WTC11 (cell line): ENCODE data around the gene MRM3. TPM values are rescaled to one million over a fixed set of nuclear protein-coding genes. Genes with fewer than 3 reads are reported as not detected.

ENCODE experiments used
- ATAC-seq: fragments of 200-7000 bp; cut with Tn5 transposase; 2 replicates; pipeline ENCODE4 v1.10.0; 2021; ENCODE audit warnings: mild to moderate bottlenecking, moderate library complexity
- CTCF ChIA-PET: fragments of 300-600 bp; sonication (Branson Sonifier 250); formaldehyde crosslinking; loops from one replicate; lab custom pipeline; 2021; ENCODE audit warnings: antibody characterized with exemption; lab: Charles Lee
- POLR2A ChIA-PET: fragments of 350-600 bp; sonication (Branson Sonifier 250); formaldehyde crosslinking; loops from one replicate; lab custom pipeline; 2021; ENCODE audit warnings: antibody characterized with exemption; lab: Charles Lee
- DNase-seq: peaks from one replicate; pipeline ENCODE4 v3.0.0; 2021; ENCODE audit warnings: low spot score
- H3K27ac Mint-ChIP-seq: 2 replicates; pipeline ENCODE4 v1.8.0; 2021; ENCODE audit warnings: mixed read lengths
- H3K27me3 Mint-ChIP-seq: 2 replicates; pipeline ENCODE4 v1.8.0; 2021; ENCODE audit warnings: low read depth, mild to moderate bottlenecking, moderate library complexity, mixed read lengths
- H3K36me3 Mint-ChIP-seq: 2 replicates; pipeline ENCODE4 v1.8.0; 2021; ENCODE audit warnings: mixed read lengths
- H3K4me1 Mint-ChIP-seq: 2 replicates; pipeline ENCODE4 v1.8.0; 2022; ENCODE audit warnings: mixed read lengths
- H3K4me3 Mint-ChIP-seq: 2 replicates; pipeline ENCODE4 v1.8.0; 2021; ENCODE audit warnings: mild to moderate bottlenecking, moderate library complexity, mixed read lengths
- H3K9me3 Mint-ChIP-seq: 2 replicates; pipeline ENCODE4 v1.8.0; 2021; ENCODE audit warnings: mixed read lengths
- AR ChIP-seq: fragments of 250-450 bp; sonication (Bioruptor Pico); IDR thresholded peaks from 2 replicates; pipeline ENCODE4 v1.9.0; 2021; ENCODE audit warnings: mild to moderate bottlenecking
- ATF1 ChIP-seq: sonication (generic); formaldehyde crosslinking; IDR thresholded peaks from 2 replicates; pipeline ENCODE4 v1.8.1; 2023; ENCODE audit warnings: mild to moderate bottlenecking, moderate library complexity, missing genetic modification reagents
- ATF3 ChIP-seq: sonication (generic); formaldehyde crosslinking; conservative IDR thresholded peaks from 2 replicates; pipeline ENCODE4 v1.8.1; 2022; ENCODE audit warnings: mild to moderate bottlenecking, missing genetic modification reagents
- CREB1 ChIP-seq: sonication (generic); formaldehyde crosslinking; IDR thresholded peaks from 2 replicates; pipeline ENCODE4 v1.8.0; 2023; ENCODE audit warnings: mild to moderate bottlenecking, missing genetic modification reagents
- CREM ChIP-seq: sonication (generic); formaldehyde crosslinking; IDR thresholded peaks from 2 replicates; pipeline ENCODE4 v1.8.1; 2022; ENCODE audit warnings: mild to moderate bottlenecking, missing genetic modification reagents, moderate library complexity
- EMX1 ChIP-seq: fragments of 250-450 bp; sonication (Bioruptor Pico); IDR thresholded peaks from 2 replicates; pipeline ENCODE4 v1.8.0; 2021; ENCODE audit warnings: mild to moderate bottlenecking
- GABPB1 ChIP-seq: sonication (generic); formaldehyde crosslinking; IDR thresholded peaks from 2 replicates; pipeline ENCODE4 v1.8.1; 2023; ENCODE audit warnings: mild to moderate bottlenecking, missing genetic modification reagents
- GRHL2 ChIP-seq: fragments of 250-450 bp; sonication (Bioruptor Pico); IDR thresholded peaks from 2 replicates; pipeline ENCODE4 v1.8.0; 2022; ENCODE audit warnings: mild to moderate bottlenecking, moderate library complexity; ENCODE audit not compliant: insufficient replicate concordance, severe bottlenecking
- JAZF1 ChIP-seq: fragments of 250-450 bp; sonication (Bioruptor Pico); IDR thresholded peaks from 2 replicates; pipeline ENCODE4 v1.9.0; 2021; ENCODE audit warnings: moderate library complexity, mild to moderate bottlenecking, inconsistent platforms
- KAT7 ChIP-seq: sonication (generic); formaldehyde crosslinking; IDR thresholded peaks from 2 replicates; pipeline ENCODE4 v1.8.1; 2023; ENCODE audit warnings: missing genetic modification reagents, mild to moderate bottlenecking, borderline replicate concordance
- MAX ChIP-seq: sonication (generic); formaldehyde crosslinking; IDR thresholded peaks from 2 replicates; pipeline ENCODE4 v1.8.0; 2022; ENCODE audit warnings: mild to moderate bottlenecking, missing genetic modification reagents
- MXD4 ChIP-seq: fragments of 250-450 bp; sonication (Bioruptor Pico); IDR thresholded peaks from 2 replicates; pipeline ENCODE4 v1.8.0; 2021; ENCODE audit warnings: mild to moderate bottlenecking, moderate library complexity, borderline replicate concordance
- NFE2L1 ChIP-seq: sonication (generic); formaldehyde crosslinking; IDR thresholded peaks from 2 replicates; pipeline ENCODE4 v1.8.1; 2023; ENCODE audit warnings: missing genetic modification reagents
- NR1H2 ChIP-seq: sonication (generic); formaldehyde crosslinking; IDR thresholded peaks from 2 replicates; pipeline ENCODE4 v1.9.0; 2021; ENCODE audit warnings: mild to moderate bottlenecking, moderate library complexity, missing genetic modification reagents
- PRRX2 ChIP-seq: fragments of 250-450 bp; sonication (Bioruptor Pico); IDR thresholded peaks from 2 replicates; pipeline ENCODE4 v1.8.0; 2021; ENCODE audit warnings: mild to moderate bottlenecking
- RELA ChIP-seq: sonication (generic); formaldehyde crosslinking; IDR thresholded peaks from 2 replicates; pipeline ENCODE4 v1.8.1; 2022; ENCODE audit warnings: missing genetic modification reagents, mild to moderate bottlenecking, borderline replicate concordance
- RORB ChIP-seq: fragments of 250-450 bp; sonication (Bioruptor Pico); IDR thresholded peaks from 2 replicates; pipeline ENCODE4 v1.9.0; 2021; ENCODE audit warnings: mild to moderate bottlenecking
- SMAD3 ChIP-seq: sonication (generic); formaldehyde crosslinking; IDR thresholded peaks from 2 replicates; pipeline ENCODE4 v1.8.0; 2022; ENCODE audit warnings: missing genetic modification reagents, mild to moderate bottlenecking, borderline replicate concordance
- SMAD4 ChIP-seq: sonication (generic); formaldehyde crosslinking; IDR thresholded peaks from 2 replicates; pipeline ENCODE4 v1.8.0; 2022; ENCODE audit warnings: mild to moderate bottlenecking, missing genetic modification reagents
- SOX15 ChIP-seq: fragments of 250-450 bp; sonication (Bioruptor Pico); IDR thresholded peaks from 2 replicates; pipeline ENCODE4 v1.9.0; 2021; ENCODE audit warnings: mild to moderate bottlenecking
- STAT6 ChIP-seq: sonication (generic); formaldehyde crosslinking; conservative IDR thresholded peaks from 2 replicates; pipeline ENCODE4 v1.8.1; 2023; ENCODE audit warnings: mild to moderate bottlenecking, low read depth, missing genetic modification reagents, moderate library complexity
- TEAD1 ChIP-seq: sonication (generic); formaldehyde crosslinking; IDR thresholded peaks from 2 replicates; pipeline ENCODE4 v1.8.0; 2022; ENCODE audit warnings: mild to moderate bottlenecking, missing genetic modification reagents
- ZNF232 ChIP-seq: sonication (generic); formaldehyde crosslinking; IDR thresholded peaks from 2 replicates; pipeline ENCODE4 v1.8.0; 2022; ENCODE audit warnings: mild to moderate bottlenecking, missing genetic modification reagents
- ZNF263 ChIP-seq: sonication (generic); formaldehyde crosslinking; IDR thresholded peaks from 2 replicates; pipeline ENCODE4 v1.8.1; 2022; ENCODE audit warnings: low read depth, mild to moderate bottlenecking, moderate library complexity, missing genetic modification reagents
- ZNF671 ChIP-seq: fragments of 250-450 bp; sonication (Bioruptor Pico); IDR thresholded peaks from 2 replicates; pipeline ENCODE4 v1.8.0; 2021; ENCODE audit warnings: mild to moderate bottlenecking
- total RNA-seq: library from RNA; stranded (reverse); gene quantifications from 3 replicates; pipeline ENCODE4 v1.2.3, GENCODE V29; 2021

MRM3 gene
- total RNA-seq, 1 experiment from 2014 or later = 25.0 TPM

GRCh38 chr17:773016-773415 is 9.1 kb upstream of the MRM3 start:
- Mint-ChIP-seq H3K27me3 (no peaks in the 10 kb centered on the region), H3K9me3 (no peaks in the 10 kb centered on the region), H3K4me3 (no peak overlapping the region), H3K27ac (no peak overlapping the region), H3K36me3 (peaks cover 79% of the 10 kb centered on the region), H3K4me1 (no peaks in the 10 kb centered on the region)
- no peak for ATAC-seq
- no peak for TF ChIP-seq SOX15
- TF ChIP-seq RORB (CRISPR knock-in tag) = no peak
- no peak for TF ChIP-seq CREB1 (CRISPR knock-in tag)
- TF ChIP-seq GRHL2 (CRISPR knock-in tag) = no peak
- no peak for TF ChIP-seq PRRX2 (CRISPR knock-in tag)
- TF ChIP-seq ZNF232 (CRISPR knock-in tag) = no peak
- TF ChIP-seq RELA (CRISPR knock-in tag) = no peak
- no peak for TF ChIP-seq STAT6 (CRISPR knock-in tag)
- no peak for TF ChIP-seq MXD4 (CRISPR knock-in tag)
- DNase-seq = no peak
- CTCF ChIA-PET = no interaction called here
- POLR2A ChIA-PET = interaction anchor here (0.7 kb wide), 2 partner anchors 44 to 57 kb away, joined by 3 read pairs; no protein-coding TSS in a partner anchor

GRCh38 chr17:773467-774312 is 8.5 kb upstream of the MRM3 start:
- ATAC-seq (no peak), DNase-seq (no peak)
- H3K27ac Mint-ChIP-seq = no peak overlapping the region; the same call in 1 of the 2 replicates
- peaks cover 82% of the 10 kb centered on the region for H3K36me3 Mint-ChIP-seq
- H3K27me3 Mint-ChIP-seq = no peaks in the 10 kb centered on the region
- no peak for TF ChIP-seq PRRX2 (CRISPR knock-in tag)
- no peak for TF ChIP-seq NFE2L1 (CRISPR knock-in tag)
- no peak for TF ChIP-seq JAZF1 (CRISPR knock-in tag)
- TF ChIP-seq NR1H2 (CRISPR knock-in tag) = no peak
- TF ChIP-seq ZNF263 (CRISPR knock-in tag) = no peak
- TF ChIP-seq ZNF671 (CRISPR knock-in tag) = no peak
- TF ChIP-seq ATF1 = no peak
- no peak for TF ChIP-seq GABPB1 (CRISPR knock-in tag)
- TF ChIP-seq SMAD3 = no peak
- H3K9me3 Mint-ChIP-seq = no peaks in the 10 kb centered on the region
- ChIA-PET POLR2A (interaction anchor here (0.7 kb wide), 1 partner anchor 57 kb away, joined by 3 read pairs; no protein-coding TSS in a partner anchor), CTCF (no interaction called here)
- H3K4me3 Mint-ChIP-seq = no peak overlapping the region
- no peaks in the 10 kb centered on the region for H3K4me1 Mint-ChIP-seq

GRCh38 chr17:774313-774584 is 7.9 kb upstream of the MRM3 start:
- no peak for TF ChIP-seq EMX1
- no peak for TF ChIP-seq KAT7 (CRISPR knock-in tag)
- TF ChIP-seq CREM = no peak
- ATAC-seq (no peak), DNase-seq (no peak)
- ChIA-PET CTCF (no interaction called here), POLR2A (no interaction called here)
- Mint-ChIP-seq H3K9me3 (no peaks in the 10 kb centered on the region), H3K27me3 (no peaks in the 10 kb centered on the region), H3K4me1 (no peaks in the 10 kb centered on the region), H3K27ac (no peak overlapping the region), H3K4me3 (no peak overlapping the region), H3K36me3 (peaks cover 80% of the 10 kb centered on the region)

- Mint-ChIP-seq H3K4me1 (peaks cover 10% of the 10 kb centered on the region), H3K27me3 (no peaks in the 10 kb centered on the region), H3K4me3 (no peak overlapping the region), H3K9me3 (no peaks in the 10 kb centered on the region), H3K36me3 (peaks cover 56% of the 10 kb centered on the region), H3K27ac (no peak overlapping the region)
- no peak for DNase-seq
- ATAC-seq = no peak
- ChIA-PET POLR2A (no interaction called here), CTCF (no interaction called here)
- TF ChIP-seq AR (CRISPR knock-in tag) (no peak), SMAD4 (CRISPR knock-in tag) (no peak), MAX (CRISPR knock-in tag) (no peak), TEAD1 (no peak), ATF3 (CRISPR knock-in tag) (no peak)
Measured at GRCh38 chr17:778096-778495, 4.1 kb upstream of the MRM3 start.
